GM12801 (cell line): ENCODE data around the gene TUBB6.

Source experiments
- CTCF ChIP-seq: IDR thresholded peaks from one replicate; pipeline ENCODE4 v1.5.1; 2011; ENCODE audit warnings: control low read depth; ENCODE audit not compliant: insufficient read length; ENCODE audit errors: extremely low read depth

TUBB6 gene

DNA sequence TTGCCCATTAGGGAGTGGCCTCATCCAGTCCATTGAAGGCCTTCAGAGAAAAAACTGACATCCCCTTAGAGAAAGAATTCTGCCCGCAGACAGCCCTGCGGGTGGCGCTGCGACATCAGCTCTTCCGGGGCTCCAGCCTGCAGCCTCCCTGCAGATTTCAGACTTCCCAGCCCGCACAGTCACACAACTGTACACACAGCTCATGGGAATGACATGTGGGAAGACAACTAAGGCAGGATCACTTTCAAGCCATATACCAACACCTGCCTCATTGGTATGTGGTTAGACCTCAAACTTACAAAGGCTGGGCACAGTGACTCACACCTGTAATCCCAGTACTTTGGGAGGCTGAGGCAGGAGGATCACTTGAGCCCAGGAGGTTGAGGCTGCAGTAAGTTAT, 24.8 kb upstream of the TUBB6 start:
- TF ChIP-seq CTCF = no peak

GRCh38 chr18:12283666-12284065, 24.4 kb upstream of the TUBB6 start:
- TF ChIP-seq CTCF = no peak

GRCh38 chr18:12287131-12287681, 20.8 kb upstream of the TUBB6 start:
- TF ChIP-seq CTCF = no peak

GRCh38 chr18:12287684-12288402, 20.2 kb upstream of the TUBB6 start:
- TF ChIP-seq CTCF = no peak

DNA sequence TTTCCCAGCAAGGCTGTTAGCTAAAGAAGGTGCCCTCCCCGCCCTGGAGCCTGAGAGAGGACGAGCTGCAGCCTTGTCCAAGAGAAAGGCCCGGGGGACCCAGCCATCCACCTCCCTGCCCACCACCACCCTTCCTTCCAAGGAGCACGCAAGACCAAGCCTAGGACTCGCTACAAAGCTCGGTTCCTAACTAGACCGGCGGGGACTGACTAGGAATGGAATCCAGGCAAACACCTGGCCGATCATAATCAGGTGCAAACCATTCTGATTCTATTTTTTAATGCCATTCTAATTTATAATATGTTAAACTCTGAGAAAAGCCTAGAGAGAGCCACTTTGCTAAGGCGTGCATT, 19.7 kb upstream of the TUBB6 start:
- TF ChIP-seq CTCF = no peak

DNA sequence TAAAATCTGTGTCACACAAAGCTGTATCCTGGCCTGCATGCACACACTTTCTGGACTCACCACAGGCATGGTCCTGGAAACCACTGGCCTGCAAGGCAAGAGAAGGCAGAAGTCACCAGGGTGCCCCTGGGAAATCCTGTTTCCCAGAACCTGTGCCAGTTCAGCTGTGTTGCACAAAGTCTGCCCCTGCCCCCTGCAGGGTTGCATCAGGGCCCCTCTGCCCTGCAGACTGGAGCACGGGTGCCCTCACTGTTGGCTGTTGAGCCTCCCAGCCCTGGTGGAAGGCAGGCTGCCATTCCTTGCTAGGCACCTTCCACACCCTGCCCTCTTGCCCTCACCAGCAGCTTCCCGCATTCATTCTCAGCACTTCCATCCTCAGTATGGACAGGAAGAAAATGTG, 18.0 kb upstream of the TUBB6 start:
- no peak for TF ChIP-seq CTCF

GRCh38 chr18:12291161-12291560, 16.9 kb upstream of the TUBB6 start:
- TF ChIP-seq CTCF = no peak

GRCh38 chr18:12291690-12292089, 16.4 kb upstream of the TUBB6 start:
- TF ChIP-seq CTCF = no peak
